T-helper 2 cell treated with Interferon-gamma antibody and Interleukin-4, amounts not matched to agents 5 μg/mL and 100 μg/mL, for 36 hours (primary cell): Measurements from ENCODE around the gene ITGB8.

Source experiments
- DNase-seq: peaks from one replicate; pipeline ENCODE4 v3.0.0; 2021; ENCODE audit warnings: low spot score
- H3K27ac Mint-ChIP-seq: one replicate; pipeline ENCODE4 v1.8.0; 2021; ENCODE audit warnings: mild to moderate bottlenecking, mixed read lengths
- H3K27me3 Mint-ChIP-seq: one replicate; pipeline ENCODE4 v1.8.0; 2021; ENCODE audit warnings: low read depth, mixed read lengths
- H3K36me3 Mint-ChIP-seq: one replicate; pipeline ENCODE4 v1.8.0; 2021; ENCODE audit warnings: low read depth, mixed read lengths
- H3K4me1 Mint-ChIP-seq: one replicate; pipeline ENCODE4 v1.8.0; 2021; ENCODE audit warnings: low read depth, mixed read lengths
- H3K4me3 Mint-ChIP-seq: one replicate; pipeline ENCODE4 v1.8.0; 2022; ENCODE audit warnings: mild to moderate bottlenecking, moderate library complexity, mixed read lengths
- H3K9me3 Mint-ChIP-seq: one replicate; pipeline ENCODE4 v1.8.0; 2021; ENCODE audit warnings: mixed read lengths

The ITGB8 gene

DNA sequence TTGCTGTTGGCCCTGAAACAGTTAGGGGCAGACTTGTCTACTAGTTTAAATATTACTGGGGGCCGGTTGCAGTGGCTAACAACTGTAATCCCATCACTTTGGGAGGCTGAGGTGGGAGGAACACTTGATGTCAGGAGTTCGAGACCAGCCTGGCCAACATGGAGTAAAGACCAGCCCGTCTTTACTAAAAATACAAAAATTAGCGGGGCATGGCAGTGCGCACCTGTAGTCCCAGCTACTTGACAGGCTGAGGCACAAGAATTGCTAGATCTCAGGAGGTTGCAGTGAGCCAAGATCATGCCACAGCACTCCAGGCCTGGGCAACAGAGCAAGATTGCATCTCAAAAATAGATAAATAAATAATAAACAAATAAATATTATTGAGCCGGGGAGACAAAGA is 7.6 kb downstream of the ITGB8 start:
- H3K36me3 Mint-ChIP-seq: no peaks in the 10 kb centered on the region
- H3K27ac Mint-ChIP-seq: no peak overlapping the region
- H3K4me3 Mint-ChIP-seq: no peak overlapping the region
- H3K9me3 Mint-ChIP-seq: no peaks in the 10 kb centered on the region
- DNase-seq: no peak
- no peaks in the 10 kb centered on the region for H3K4me1 Mint-ChIP-seq
- peaks cover 15% of the 10 kb centered on the region for H3K27me3 Mint-ChIP-seq

DNA sequence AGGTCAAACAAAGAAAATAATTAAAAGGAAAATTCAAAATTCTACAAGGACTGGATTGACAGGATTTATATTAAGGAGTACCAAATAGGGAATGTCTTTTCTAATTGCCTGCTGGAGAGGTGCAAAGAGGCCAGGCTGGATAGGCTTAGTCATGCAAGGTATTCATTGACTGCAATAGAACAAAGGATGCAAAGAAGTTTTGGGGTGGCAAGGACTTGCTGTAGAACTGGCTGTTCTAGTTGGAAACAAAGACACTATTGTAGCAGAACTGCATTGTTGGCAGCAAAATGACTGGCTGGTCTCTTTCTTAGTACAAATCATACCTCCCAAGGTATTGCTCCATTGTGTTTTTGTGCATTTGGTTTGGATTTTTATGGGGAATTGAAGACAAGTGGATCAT is 10.1 kb downstream of the ITGB8 start:
- H3K27me3 Mint-ChIP-seq: peaks cover 5% of the 10 kb centered on the region
- no peak for DNase-seq

DNA sequence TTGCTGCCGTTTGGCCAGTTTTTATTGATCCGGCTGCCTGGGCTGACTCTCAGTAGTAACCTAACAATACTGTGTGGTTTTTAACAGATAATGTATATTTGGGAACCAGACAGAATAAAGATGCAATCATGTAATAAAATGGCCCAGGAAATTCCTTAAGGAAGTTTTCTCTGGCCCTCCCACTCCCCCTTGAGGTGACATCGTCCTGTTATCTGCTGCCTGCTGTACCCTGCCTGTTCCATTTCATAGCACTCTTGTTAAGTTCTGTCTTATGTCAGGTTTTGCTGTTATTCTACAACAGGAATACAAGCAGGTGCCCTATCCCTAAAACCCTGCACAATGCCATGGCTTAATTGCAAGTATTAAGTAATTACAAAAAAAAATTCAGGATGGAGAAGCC is 12.5 kb downstream of the ITGB8 start:
- Mint-ChIP-seq H3K27me3 (no peaks in the 10 kb centered on the region), H3K4me1 (no peaks in the 10 kb centered on the region)

More for the DNA sequence above, 10.1 kb downstream of the ITGB8 start:
- Mint-ChIP-seq H3K4me3 (no peak overlapping the region), H3K9me3 (no peaks in the 10 kb centered on the region), H3K4me1 (no peaks in the 10 kb centered on the region), H3K27ac (no peak overlapping the region), H3K36me3 (no peaks in the 10 kb centered on the region)

GRCh38 chr7:20343941-20344340 is 13.2 kb downstream of the ITGB8 start:
- H3K4me1 Mint-ChIP-seq: no peaks in the 10 kb centered on the region
- DNase-seq: no peak
- H3K27ac Mint-ChIP-seq: no peak overlapping the region
- H3K27me3 Mint-ChIP-seq: no peaks in the 10 kb centered on the region
- H3K4me3 Mint-ChIP-seq: no peak overlapping the region
- no peaks in the 10 kb centered on the region for H3K9me3 Mint-ChIP-seq
- H3K36me3 Mint-ChIP-seq: no peaks in the 10 kb centered on the region

More for the DNA sequence above, 12.5 kb downstream of the ITGB8 start:
- DNase-seq: no peak
- H3K36me3 Mint-ChIP-seq: no peaks in the 10 kb centered on the region
- no peak overlapping the region for H3K4me3 Mint-ChIP-seq
- no peak overlapping the region for H3K27ac Mint-ChIP-seq
- H3K9me3 Mint-ChIP-seq: no peaks in the 10 kb centered on the region

DNA sequence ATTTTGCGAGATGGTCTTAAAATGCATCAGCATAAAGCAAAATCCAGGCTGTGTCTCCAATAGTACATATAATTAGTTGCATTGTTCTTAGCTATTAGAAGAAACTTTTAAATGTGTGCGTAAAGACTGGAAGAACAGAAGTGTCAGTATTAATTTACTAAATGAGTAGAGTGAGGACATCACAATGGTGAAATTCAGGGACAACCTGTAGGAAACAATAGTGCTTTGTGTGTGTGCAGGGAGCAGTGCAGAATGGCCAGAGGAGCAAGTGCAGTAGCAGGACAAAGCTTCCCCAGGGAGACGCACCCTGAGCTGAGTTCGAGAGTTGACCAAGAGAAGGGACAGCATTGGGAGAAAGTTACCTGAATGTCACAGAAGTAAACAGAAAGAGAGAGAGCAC is 13.7 kb downstream of the ITGB8 start:
- no peak for DNase-seq
- Mint-ChIP-seq H3K4me1 (no peaks in the 10 kb centered on the region), H3K9me3 (no peaks in the 10 kb centered on the region), H3K36me3 (no peaks in the 10 kb centered on the region), H3K4me3 (no peak overlapping the region), H3K27me3 (no peaks in the 10 kb centered on the region), H3K27ac (no peak overlapping the region)

GRCh38 chr7:20346577-20346976 is 15.9 kb downstream of the ITGB8 start:
- Mint-ChIP-seq H3K4me1 (no peaks in the 10 kb centered on the region), H3K4me3 (no peak overlapping the region), H3K36me3 (no peaks in the 10 kb centered on the region), H3K27me3 (no peaks in the 10 kb centered on the region), H3K9me3 (no peaks in the 10 kb centered on the region), H3K27ac (no peak overlapping the region)
- no peak for DNase-seq

DNA sequence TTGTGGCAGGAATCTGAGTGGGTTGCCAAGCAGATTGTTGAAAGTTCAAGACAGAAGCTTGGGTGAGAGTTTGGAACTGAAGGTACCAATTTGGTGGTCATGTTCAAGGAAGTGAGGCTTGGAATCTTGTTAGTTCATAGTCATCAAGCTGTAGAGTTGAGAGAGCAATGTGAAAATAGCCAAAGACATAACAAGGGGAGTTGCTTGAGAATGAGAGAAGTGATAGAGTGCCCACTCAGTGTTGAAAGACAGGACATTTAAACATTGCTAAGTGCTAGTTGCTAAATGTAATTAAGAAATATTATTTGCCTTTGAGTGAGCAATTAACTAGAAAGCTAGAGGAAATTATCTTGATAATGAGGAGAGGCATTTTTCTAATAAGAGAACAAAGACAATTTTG is 17.0 kb downstream of the ITGB8 start:
- H3K27me3 Mint-ChIP-seq: no peaks in the 10 kb centered on the region
- no peak overlapping the region for H3K27ac Mint-ChIP-seq
- H3K4me3 Mint-ChIP-seq: no peak overlapping the region
- no peaks in the 10 kb centered on the region for H3K36me3 Mint-ChIP-seq
- DNase-seq: no peak
- H3K9me3 Mint-ChIP-seq: no peaks in the 10 kb centered on the region
- no peaks in the 10 kb centered on the region for H3K4me1 Mint-ChIP-seq

DNA sequence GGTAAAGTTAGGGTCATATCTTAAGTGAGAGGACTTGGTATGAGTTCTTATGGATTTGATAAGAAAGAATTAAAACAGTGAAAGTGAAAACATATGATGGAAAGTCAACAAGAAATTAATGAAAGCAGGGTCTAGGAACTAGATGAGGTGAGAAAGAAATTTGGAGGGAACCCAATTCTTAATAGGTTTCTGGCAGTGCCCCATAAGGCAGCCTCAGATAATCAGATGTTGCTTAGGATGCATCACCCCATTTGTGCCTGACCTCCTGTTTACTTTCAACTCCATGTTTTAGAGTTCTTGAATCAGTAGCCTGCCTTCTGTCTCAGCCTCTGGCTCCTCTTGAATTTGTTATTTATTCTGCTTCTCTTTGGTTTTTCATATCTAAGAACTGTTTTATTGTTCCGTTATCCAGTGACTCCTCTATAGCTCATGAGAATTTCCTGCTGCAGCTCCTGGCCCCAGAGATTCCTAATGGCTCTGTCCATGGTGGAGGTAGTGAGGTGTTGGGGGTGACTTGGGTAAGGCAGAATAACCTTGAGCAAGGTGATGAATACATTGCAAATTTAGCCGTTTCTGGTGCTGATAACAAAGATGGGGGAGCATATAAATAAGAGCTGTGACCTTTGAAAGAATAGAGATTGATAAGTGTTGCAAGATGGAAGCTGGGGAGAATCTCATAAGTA is 17.6 kb downstream of the ITGB8 start:
- no peaks in the 10 kb centered on the region for H3K4me1 Mint-ChIP-seq
- H3K27ac Mint-ChIP-seq: no peak overlapping the region

GRCh38 chr7:20350518-20350951 is 19.8 kb downstream of the ITGB8 start:
- Mint-ChIP-seq H3K27me3 (peaks cover 2% of the 10 kb centered on the region), H3K9me3 (no peaks in the 10 kb centered on the region), H3K36me3 (no peaks in the 10 kb centered on the region), H3K4me1 (no peaks in the 10 kb centered on the region), H3K4me3 (no peak overlapping the region), H3K27ac (no peak overlapping the region)
- DNase-seq: no peak

More for the DNA sequence above, 17.6 kb downstream of the ITGB8 start:
- Mint-ChIP-seq H3K36me3 (no peaks in the 10 kb centered on the region), H3K4me3 (no peak overlapping the region), H3K9me3 (no peaks in the 10 kb centered on the region), H3K27me3 (no peaks in the 10 kb centered on the region)
- no peak for DNase-seq

- Mint-ChIP-seq H3K27me3 (peaks cover 2% of the 10 kb centered on the region), H3K36me3 (no peaks in the 10 kb centered on the region), H3K27ac (no peak overlapping the region)
Measured at GRCh38 chr7:20350996-20351692, 20.4 kb downstream of the ITGB8 start.

GRCh38 chr7:20351901-20352300 is 21.2 kb downstream of the ITGB8 start:
- Mint-ChIP-seq H3K27ac (no peak overlapping the region), H3K4me1 (no peaks in the 10 kb centered on the region), H3K4me3 (no peak overlapping the region), H3K27me3 (peaks cover 2% of the 10 kb centered on the region), H3K36me3 (no peaks in the 10 kb centered on the region), H3K9me3 (no peaks in the 10 kb centered on the region)
- no peak for DNase-seq

More at GRCh38 chr7:20350996-20351692, 20.4 kb downstream of the ITGB8 start:
- H3K9me3 Mint-ChIP-seq: no peaks in the 10 kb centered on the region
- H3K4me1 Mint-ChIP-seq: no peaks in the 10 kb centered on the region
- H3K4me3 Mint-ChIP-seq: no peak overlapping the region
- DNase-seq: no peak

DNA sequence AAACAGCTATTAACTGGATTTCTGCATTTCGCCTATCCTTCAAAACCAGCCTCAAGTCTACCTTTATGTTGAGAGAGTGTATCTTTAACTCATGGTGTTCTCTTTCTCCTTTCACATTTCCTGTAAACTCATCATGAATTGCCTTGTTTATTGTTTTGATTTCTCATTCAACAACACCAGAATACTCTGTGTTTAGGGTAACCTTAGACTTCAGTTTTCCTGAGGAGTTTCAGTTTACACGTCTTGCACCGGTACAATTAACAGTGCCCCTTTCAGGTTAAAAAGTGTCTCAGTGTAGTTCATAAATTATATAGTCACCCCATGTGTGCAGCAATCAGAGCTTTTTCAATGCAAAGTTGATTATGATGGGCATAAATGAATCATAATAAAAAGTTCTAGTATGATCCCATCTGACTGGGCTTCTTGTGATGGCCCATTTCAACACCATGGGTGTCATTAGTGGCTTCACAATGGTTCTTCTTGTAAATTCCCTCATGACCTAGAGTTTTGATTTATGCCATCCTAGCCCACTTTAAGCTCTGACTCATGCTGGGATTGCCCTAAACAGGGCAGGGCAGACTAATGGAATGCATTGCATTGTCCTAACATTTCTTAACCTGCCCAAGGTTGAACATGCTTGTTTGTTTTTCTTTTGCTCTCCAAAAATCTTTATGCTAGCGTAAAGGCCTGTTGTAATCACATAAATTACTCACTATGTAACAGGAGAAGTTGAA is 22.0 kb downstream of the ITGB8 start:
- no peak overlapping the region for H3K4me3 Mint-ChIP-seq
- no peaks in the 10 kb centered on the region for H3K9me3 Mint-ChIP-seq
- H3K27ac Mint-ChIP-seq: no peak overlapping the region
- no peak for DNase-seq
- H3K36me3 Mint-ChIP-seq: no peaks in the 10 kb centered on the region
- peaks cover 2% of the 10 kb centered on the region for H3K27me3 Mint-ChIP-seq
- no peaks in the 10 kb centered on the region for H3K4me1 Mint-ChIP-seq

- Mint-ChIP-seq H3K27ac (no peak overlapping the region), H3K9me3 (no peaks in the 10 kb centered on the region), H3K4me1 (no peaks in the 10 kb centered on the region), H3K27me3 (peaks cover 2% of the 10 kb centered on the region), H3K36me3 (no peaks in the 10 kb centered on the region), H3K4me3 (no peak overlapping the region)
- no peak for DNase-seq
Measured at GRCh38 chr7:20354610-20355528, 24.2 kb downstream of the ITGB8 start.
